IPS-15b (cell line): ENCODE measurements around the gene NXN.
"Not testable (repeated sequence)": the region's sequence is repeated elsewhere in the genome, so short reads cannot be mapped to it uniquely, and the experiment has no call there.

Experiments used
- H3K27me3 ChIP-seq: one replicate; pipeline ENCODE4 v1.6.1; 2013; ENCODE audit warnings: low read length; ENCODE audit not compliant: control insufficient read depth, insufficient read depth
- H3K36me3 ChIP-seq: one replicate; pipeline ENCODE4 v1.6.1; 2013; ENCODE audit warnings: low read length; ENCODE audit not compliant: control insufficient read depth, insufficient read depth
- H3K4me1 ChIP-seq: one replicate; pipeline ENCODE4 v1.6.1; 2013; ENCODE audit warnings: mild to moderate bottlenecking, low read length; ENCODE audit not compliant: control insufficient read depth, insufficient read depth
- H3K4me3 ChIP-seq: one replicate; pipeline ENCODE4 v1.5.1; 2013; ENCODE audit warnings: low read depth, low read length
- H3K9ac ChIP-seq: one replicate; pipeline ENCODE4 v1.6.1; 2013; ENCODE audit warnings: low read depth, mild to moderate bottlenecking, low read length
- H3K9me3 ChIP-seq: one replicate; pipeline ENCODE4 v1.6.1; 2013; ENCODE audit warnings: mild to moderate bottlenecking, low read length; ENCODE audit not compliant: control insufficient read depth, insufficient read depth

NXN gene

DNA sequence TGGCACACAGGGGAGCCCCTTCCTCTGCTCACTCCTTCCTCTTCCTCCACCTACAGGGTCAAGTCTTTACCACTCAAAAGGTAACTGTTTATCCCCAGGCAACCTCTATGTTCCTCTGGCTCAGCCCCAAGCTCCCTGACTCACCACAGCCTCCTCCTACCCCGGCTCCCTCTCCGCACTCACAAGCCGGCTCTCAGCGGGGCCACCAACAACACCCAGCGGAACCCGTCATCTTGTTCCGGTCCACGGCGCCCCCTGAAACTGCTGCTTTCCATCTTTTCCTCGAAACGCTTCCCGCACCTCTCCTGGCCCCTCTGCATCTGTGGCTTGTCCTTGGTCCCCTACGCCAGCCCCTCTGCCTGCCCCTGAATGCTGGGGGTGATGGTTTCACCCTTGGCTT is 58.4 kb downstream of the NXN start:
- no peaks in the 10 kb centered on the region for H3K27me3 ChIP-seq
- H3K36me3 ChIP-seq: peaks cover 2% of the 10 kb centered on the region
- H3K9ac ChIP-seq: no peak overlapping the region

DNA sequence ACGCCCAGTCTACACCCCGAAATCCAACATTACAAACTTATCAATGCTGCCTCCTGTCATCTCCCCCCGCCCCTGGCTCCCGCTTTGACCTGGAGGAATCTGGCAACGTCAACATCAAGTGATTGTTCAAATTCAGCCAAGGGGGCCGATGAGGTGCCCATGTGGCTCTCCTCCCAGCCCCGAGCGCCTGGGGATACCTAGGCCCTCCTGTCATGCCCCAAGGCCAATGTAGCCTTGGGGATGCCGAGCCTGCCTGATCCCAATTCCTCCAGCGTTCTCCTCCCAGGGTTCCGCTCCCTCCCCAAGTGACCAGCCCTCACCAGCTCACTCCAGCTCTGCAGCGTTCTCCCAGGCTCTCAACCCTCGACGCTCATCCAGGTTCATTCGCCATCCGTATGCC is 59.4 kb downstream of the NXN start:
- H3K36me3 ChIP-seq: peaks cover 2% of the 10 kb centered on the region
- H3K9ac ChIP-seq: no peak overlapping the region
- no peaks in the 10 kb centered on the region for H3K9me3 ChIP-seq
- peaks cover 14% of the 10 kb centered on the region for H3K4me1 ChIP-seq
- no peaks in the 10 kb centered on the region for H3K27me3 ChIP-seq
- no peak overlapping the region for H3K4me3 ChIP-seq

More for the DNA sequence above, 58.4 kb downstream of the NXN start:
- peaks cover 7% of the 10 kb centered on the region for H3K4me1 ChIP-seq
- H3K4me3 ChIP-seq: no peak overlapping the region
- H3K9me3 ChIP-seq: no peaks in the 10 kb centered on the region

DNA sequence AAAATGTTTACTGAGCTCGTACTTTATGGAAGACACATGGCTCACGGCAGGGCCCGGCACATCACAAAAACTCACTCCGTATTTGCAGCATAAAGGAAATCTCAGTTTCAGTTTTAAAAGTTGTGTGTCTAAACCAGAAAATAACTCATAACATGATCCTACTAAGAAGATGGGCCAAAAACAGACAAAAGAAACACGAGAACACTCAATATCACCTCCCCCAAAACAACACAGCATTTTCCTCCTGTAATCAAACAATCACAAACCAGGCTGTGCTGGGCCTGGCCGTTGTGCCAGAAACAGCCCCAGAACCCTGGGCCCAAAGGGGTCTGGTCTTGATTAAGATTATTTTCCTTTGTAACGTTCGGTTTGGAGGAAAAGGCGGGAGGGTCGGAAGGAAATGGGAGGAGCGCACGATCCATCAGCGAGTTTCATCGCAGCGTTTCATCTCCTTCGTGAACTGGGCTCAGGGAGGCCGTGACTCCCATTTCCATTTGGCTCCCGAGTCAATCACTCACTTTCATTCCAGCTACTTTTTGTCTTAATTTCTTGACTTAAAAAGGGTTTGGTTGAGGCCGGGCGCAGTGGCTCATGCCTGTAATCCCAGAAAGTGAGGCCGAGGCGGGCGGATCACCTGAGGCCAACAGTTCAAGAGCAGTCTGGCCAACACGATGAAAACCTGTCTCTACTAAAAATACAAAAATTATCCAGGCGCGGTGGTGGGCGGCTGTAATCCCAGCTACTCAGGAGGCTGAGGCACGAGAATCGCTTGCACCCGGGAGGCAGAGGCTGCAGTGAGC is 61.4 kb downstream of the NXN start:
- Histone ChIP-seq H3K27me3 (no peaks in the 10 kb centered on the region), H3K9ac (peak overlapping the region; percentile 47), H3K4me3 (no peak overlapping the region), H3K4me1 (peaks cover 14% of the 10 kb centered on the region), H3K9me3 (no peaks in the 10 kb centered on the region), H3K36me3 (peaks cover 2% of the 10 kb centered on the region)

DNA sequence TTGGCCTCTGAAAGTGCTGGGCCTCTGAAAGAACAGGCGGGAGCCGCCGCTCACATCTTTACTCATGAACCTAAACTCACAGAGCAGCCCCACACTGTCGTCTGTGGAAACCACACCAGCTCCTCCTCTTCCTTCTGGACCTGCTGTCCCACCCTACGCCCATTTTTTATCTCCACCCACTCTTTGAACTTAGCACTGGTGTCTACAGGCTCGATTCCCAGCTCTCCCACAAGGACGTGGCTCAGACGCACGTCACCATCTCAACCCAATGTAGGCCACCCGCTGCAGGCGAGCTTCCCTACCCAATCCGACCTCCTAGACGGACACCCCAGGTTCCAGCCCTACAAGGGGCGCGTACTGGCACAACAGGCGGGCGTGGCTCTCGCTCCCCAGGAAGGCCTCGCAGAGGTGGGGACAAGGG is 62.2 kb downstream of the NXN start:
- no peaks in the 10 kb centered on the region for H3K27me3 ChIP-seq
- peaks cover 15% of the 10 kb centered on the region for H3K4me1 ChIP-seq
- H3K4me3 ChIP-seq: no peak overlapping the region
- H3K9ac ChIP-seq: no peak overlapping the region
- peaks cover 2% of the 10 kb centered on the region for H3K36me3 ChIP-seq
- H3K9me3 ChIP-seq: no peaks in the 10 kb centered on the region

DNA sequence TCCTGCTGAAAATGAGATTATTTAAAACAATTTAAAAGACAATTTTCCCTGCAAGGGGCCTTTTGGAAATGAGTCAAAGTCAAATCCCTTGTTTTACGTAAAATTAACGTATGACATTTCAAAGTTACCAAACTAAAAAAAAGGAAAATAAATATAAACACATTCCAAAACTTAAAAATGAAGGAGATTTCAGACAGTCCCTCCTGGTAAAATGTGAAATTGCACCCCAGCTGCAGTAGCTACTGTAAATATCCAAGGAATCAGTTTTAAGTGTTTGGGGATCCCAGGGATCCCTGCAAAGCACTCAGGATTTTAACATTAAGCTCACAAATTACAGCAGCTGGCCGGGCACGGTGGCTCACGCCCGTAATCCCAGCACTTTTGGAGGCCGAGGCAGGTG is 63.3 kb downstream of the NXN start:
- Histone ChIP-seq H3K9me3 (no peaks in the 10 kb centered on the region), H3K4me3 (no peak overlapping the region), H3K36me3 (peaks cover 2% of the 10 kb centered on the region), H3K27me3 (no peaks in the 10 kb centered on the region), H3K9ac (no peak overlapping the region), H3K4me1 (peaks cover 15% of the 10 kb centered on the region)

DNA sequence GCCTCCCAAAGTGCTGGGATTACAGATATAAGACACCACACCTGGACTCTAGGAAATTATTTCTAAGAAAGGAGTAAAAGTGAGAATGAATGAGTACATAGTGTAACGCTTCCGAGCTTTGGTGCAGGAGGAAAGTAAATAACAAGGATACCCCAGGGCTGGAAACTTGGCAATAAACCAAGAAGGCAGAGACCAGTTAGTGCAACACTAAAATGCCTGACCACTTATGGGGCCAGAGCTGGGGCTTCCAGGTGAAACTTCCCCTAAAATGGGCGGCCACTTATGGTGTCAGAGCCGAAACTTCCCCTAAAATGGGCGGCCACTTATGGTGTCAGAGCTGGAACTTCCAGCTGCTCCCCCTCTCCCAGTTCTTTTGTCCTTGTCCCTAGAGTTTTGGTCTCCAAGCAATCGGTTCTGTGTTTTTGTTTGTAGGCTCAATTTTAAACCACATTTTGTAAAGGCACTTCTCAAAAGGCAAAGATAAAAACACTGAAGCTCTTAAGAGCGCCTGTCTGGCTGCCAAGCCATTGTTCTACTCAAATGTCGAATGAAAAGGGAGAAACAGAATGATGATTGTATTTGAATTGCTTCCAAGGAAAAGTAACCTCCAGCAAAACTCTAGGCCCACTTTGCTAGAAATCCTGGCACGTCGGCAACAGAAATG is 63.9 kb downstream of the NXN start:
- Histone ChIP-seq H3K4me1 (peaks cover 15% of the 10 kb centered on the region), H3K9me3 (no peaks in the 10 kb centered on the region), H3K36me3 (peaks cover 2% of the 10 kb centered on the region), H3K4me3 (no peak overlapping the region), H3K27me3 (no peaks in the 10 kb centered on the region), H3K9ac (no peak overlapping the region)

DNA sequence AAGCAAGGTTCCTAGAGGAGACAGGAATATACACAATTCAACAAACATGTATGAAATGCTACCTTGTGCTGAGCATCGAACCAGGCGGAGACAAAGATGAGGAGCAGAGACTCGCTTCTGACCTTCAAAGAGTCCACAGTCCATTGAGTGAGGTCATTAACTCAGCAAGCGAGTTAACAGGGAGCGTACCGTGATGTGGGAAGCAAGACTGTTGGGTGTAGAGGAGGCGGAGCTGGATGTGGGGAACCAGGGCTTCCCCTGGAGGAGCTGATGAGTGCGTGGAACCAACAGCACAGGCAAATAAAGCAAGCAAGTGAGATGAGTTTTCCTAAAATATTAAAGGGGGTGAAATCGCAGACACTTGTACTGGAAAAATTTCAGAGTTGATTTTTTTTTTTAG is 65.0 kb downstream of the NXN start:
- no peak overlapping the region for H3K9ac ChIP-seq
- H3K27me3 ChIP-seq: no peaks in the 10 kb centered on the region
- peaks cover 2% of the 10 kb centered on the region for H3K36me3 ChIP-seq
- no peak overlapping the region for H3K4me3 ChIP-seq
- H3K9me3 ChIP-seq: no peaks in the 10 kb centered on the region
- peaks cover 15% of the 10 kb centered on the region for H3K4me1 ChIP-seq

DNA sequence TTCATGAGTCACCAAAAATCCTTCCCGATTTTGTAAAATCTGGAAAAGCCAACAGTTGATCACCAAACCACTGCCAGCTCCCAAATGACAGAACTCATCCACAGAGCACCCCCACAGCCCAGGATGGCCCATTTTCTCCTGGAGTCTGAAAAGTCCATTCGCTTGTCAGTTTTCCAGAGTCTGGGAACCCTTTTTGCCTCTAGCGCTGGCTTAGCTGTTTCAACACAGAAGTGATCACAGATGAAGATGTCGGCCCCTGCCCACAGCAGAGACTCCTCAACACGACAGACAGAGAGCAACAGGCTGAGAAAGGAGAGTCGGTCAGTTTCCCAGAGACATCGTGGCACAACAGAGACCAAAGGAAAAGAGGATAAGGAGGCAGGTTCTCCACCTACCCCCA is 66.4 kb downstream of the NXN start:
- H3K4me3 ChIP-seq: no peak overlapping the region
- peaks cover 2% of the 10 kb centered on the region for H3K36me3 ChIP-seq
- no peaks in the 10 kb centered on the region for H3K27me3 ChIP-seq
- no peak overlapping the region for H3K9ac ChIP-seq
- H3K4me1 ChIP-seq: peaks cover 15% of the 10 kb centered on the region
- no peaks in the 10 kb centered on the region for H3K9me3 ChIP-seq

DNA sequence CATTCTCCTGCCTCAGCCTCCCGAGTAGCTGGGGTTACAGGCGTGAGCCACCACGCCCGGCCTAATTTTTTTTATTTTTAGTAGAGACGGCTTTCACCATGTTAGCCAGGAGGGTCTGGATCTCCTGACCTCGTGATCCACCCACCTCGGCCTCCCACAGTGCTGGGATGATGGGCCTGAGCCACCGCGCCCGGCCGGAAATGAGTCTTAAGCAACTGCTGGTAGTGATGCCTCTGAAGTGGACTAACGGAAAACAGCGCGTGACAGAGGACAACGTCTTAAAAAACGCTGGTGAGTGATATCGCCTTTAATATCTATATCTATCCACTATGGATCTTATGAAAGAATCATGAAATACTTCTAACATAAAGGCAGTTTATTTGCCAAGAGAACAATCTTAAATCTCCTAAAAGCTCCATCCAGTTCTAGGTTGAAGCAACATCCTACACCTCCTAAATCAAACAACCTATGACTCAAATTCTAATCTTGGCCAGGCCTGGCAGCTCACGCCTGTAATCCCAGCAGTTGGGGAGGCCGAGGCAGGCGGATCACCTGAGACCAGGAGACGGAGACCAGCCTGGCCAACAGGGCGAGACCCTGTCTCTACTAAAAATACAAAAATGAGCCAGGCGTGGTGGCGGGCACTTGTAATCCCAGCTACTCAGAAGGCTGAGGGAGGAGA is 69.8 kb downstream of the NXN start:
- H3K4me1 ChIP-seq: peaks cover 6% of the 10 kb centered on the region
- H3K4me3 ChIP-seq: no peak overlapping the region
- no peak overlapping the region for H3K9ac ChIP-seq
- H3K36me3 ChIP-seq: no peaks in the 10 kb centered on the region
- no peaks in the 10 kb centered on the region for H3K9me3 ChIP-seq
- H3K27me3 ChIP-seq: no peaks in the 10 kb centered on the region

DNA sequence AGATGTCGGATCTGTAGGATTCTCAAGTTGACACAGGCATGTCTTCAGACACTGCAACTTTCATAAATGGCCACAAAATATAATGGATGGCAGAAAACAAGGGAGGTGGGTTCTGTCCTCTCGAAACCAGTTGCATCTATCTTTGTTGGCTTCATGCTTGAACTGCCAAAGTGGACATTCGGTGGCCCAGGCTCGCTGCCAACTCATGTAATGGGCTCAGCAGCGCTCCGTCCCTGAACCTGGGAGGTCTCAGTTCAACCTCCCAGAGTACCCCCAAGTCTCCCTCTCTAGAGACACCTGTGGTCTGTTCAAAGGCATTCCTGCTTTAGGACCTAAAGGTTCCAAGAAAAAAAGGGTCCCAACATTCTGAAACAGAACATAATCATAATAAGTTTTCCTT is 71.9 kb downstream of the NXN start:
- Histone ChIP-seq H3K27me3 (no peaks in the 10 kb centered on the region), H3K4me1 (no peaks in the 10 kb centered on the region), H3K9me3 (no peaks in the 10 kb centered on the region), H3K4me3 (no peak overlapping the region), H3K36me3 (no peaks in the 10 kb centered on the region), H3K9ac (no peak overlapping the region)

DNA sequence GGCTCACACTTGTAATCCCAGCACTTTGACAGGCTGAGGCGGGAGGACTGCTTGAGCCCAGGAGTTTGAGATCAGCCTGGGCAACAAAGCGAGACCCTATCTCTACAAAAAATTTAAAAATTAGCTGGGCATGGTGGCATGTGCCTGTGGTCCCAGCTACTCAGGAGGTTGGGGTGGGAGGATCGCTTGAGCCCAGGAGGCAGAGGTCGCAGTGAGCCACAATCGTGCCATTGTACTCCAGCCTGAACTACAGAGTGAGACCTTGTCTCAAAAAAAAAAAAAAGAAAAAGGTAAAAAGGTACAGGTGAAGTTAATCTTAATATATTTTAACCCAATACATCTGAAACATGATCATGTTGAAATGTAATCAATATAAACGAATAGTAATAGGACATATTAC is 73.9 kb downstream of the NXN start:
- H3K27me3 ChIP-seq, H3K9ac ChIP-seq, H3K4me1 ChIP-seq, H3K9me3 ChIP-seq, H3K4me3 ChIP-seq, H3K36me3 ChIP-seq: not testable (repeated sequence)
